Adrenal gland (tissue), 12 donors: Measurements from ENCODE around the gene CCDC136. TPM values are rescaled to one million over a fixed set of nuclear protein-coding genes. Genes with fewer than 3 reads are reported as not detected.
A peak's percentile ranks its signal among the peaks of the same experiment; 100 is the strongest.

Experiments used
- DNase-seq, 7 donors: peaks; one replicate each; pipeline ENCODE4 v3.0.0-alpha.2; 2019 to 2020
- H3K27ac ChIP-seq, 5 donors: fragments of 200-600 bp; sonication (generic) in 4 of 5; 1 replicate in 3 of 5; 2 replicates in 2 of 5; pipeline versions ENCODE4 v1.5.1 to v1.8.0; 2016 to 2020; ENCODE audit warnings: mild to moderate bottlenecking in 1 of 5
- H3K27me3 ChIP-seq: fragments of 200-600 bp; 2 replicates; pipeline ENCODE4 v1.8.0; 2021
- H3K36me3 ChIP-seq, 2 donors: fragments of 200-600 bp; replicated peaks in 1 of 2; 1 replicate in 1 of 2; 2 replicates in 1 of 2; pipeline versions ENCODE4 v1.5.1 to v1.8.0; 2018 to 2022
- H3K4me1 ChIP-seq, 2 donors: fragments of 200-600 bp; replicated peaks in 1 of 2; 1 replicate in 1 of 2; 2 replicates in 1 of 2; pipeline versions ENCODE4 v1.5.1 to v1.8.0; 2018 to 2021
- H3K4me3 ChIP-seq, 4 donors: fragments of 200-600 bp; sonication (generic) in 3 of 4; one replicate each; pipeline ENCODE4 v1.5.1; 2016 to 2018
- H3K9me3 ChIP-seq, 3 donors: fragments of 200-600 bp; sonication (generic) in 1 of 3; replicated peaks in 1 of 3; 1 replicate in 2 of 3; 2 replicates in 1 of 3; pipeline versions ENCODE4 v1.5.1 to v1.8.0; 2016 to 2021
- CTCF ChIP-seq, 6 experiments: fragments of 450-650 bp in 4 of 6; fragments of 200-600 bp in 2 of 6; sonication (generic) in 1 of 6; IDR thresholded peaks; 1 replicate in 5 of 6; 2 replicates in 1 of 6; pipeline versions ENCODE4 v1.5.1 to v1.8.0; 2016 to 2021; ENCODE audit warnings: antibody characterized with exemption in 6 of 6, mild to moderate bottlenecking in 2 of 6, moderate library complexity in 1 of 6
- POLR2A ChIP-seq, 2 donors: fragments of 450-650 bp; IDR thresholded peaks; one replicate each; pipeline ENCODE4 v1.6.1; 2017; ENCODE audit warnings: antibody characterized with exemption in 2 of 2, mild to moderate bottlenecking in 2 of 2, moderate library complexity in 1 of 2
- WGBS, 4 donors: extraction: QIAGEN DNeasy Blood & Tissue Kit in 2 of 4; methylation state at CpG; one replicate each; pipeline versions ENCODE4 v1.1.5 to v1.1.7; 2013 to 2017; 5-methylcytosine and 5-hydroxymethylcytosine counted together
- intact Hi-C, 2 donors: fragments of 100-400 bp; cut with DNase I; formaldehyde crosslinking; loops; one replicate each; pipeline versions ENCODE4 v1.14.1 to v1.15.0; 2022 to 2023
- polyA plus RNA-seq, 3 donors: library from polyadenylated mRNA; stranded (reverse); fragments of 200-250 nt in 2 of 3; fragments of 350-450 nt in 1 of 3; fragmentation: Illumina TruSeq in 1 of 3; extraction: RNeasy Lipid Tissue Mini Kit (QIAGEN cat#74804) in 1 of 3; gene quantifications; one replicate each; pipeline ENCODE4 v1.2.3, GENCODE V29; 2013 to 2014
- total RNA-seq, 9 donors: library from RNA; depleted of rRNA in 4 of 9; stranded (reverse); fragments of >200 nt in 4 of 9; fragments of 120-200 nt in 1 of 9; fragmentation: NEBNext Ultra II Directional in 1 of 9; extraction: Animal tissue kit (Norgen Biotek cat#: 25700) in 1 of 9; gene quantifications; one replicate each; pipeline versions ENCODE4 v1.1.0 to v1.2.4, GENCODE V29; 2013 to 2023
- donor health status: healthy with polysubstance abuse.
- donor health status: Bipolar disorder and iron deficiency.
- donor health status: DM: yes; HTN: yes; CAD: no.
- donor health status: DM: no; HTN: no; CAD: no.
- donor health status: DM: no; HTN: no; CAD: no.
- donor health status: DM: yes; HTN: yes; CAD: no.

The CCDC136 gene
- total and polyA plus RNA-seq, 12 donors = 0.35 to 10.9 (median 4.0) TPM

- no peak for DNase-seq
- Histone ChIP-seq H3K27me3 (no peaks in the 10 kb centered on the region), H3K36me3 (peaks cover 0 to 5% of the 10 kb centered on the region in 2 donors), H3K9me3 (no peaks in the 10 kb centered on the region), H3K4me1 (peaks cover 0 to 16% of the 10 kb centered on the region in 2 donors), H3K4me3 (no peak overlapping the region), H3K27ac (no peak overlapping the region)
- 56 to 70% (median 61%) methylated on average over 9 to 10 of the region's 10 CpGs for WGBS, 4 donors
- TF ChIP-seq POLR2A (IDR thresholded peaks at IDR 0.05) (no peak), CTCF (IDR thresholded peaks at IDR 0.05) (no peak)
- intact Hi-C loops = no loop called here
These were observed 68.6 kb downstream of the CCDC136 start for GRCh38 chr7:128860158-128861073.

- intact Hi-C loops = no loop called here
- TF ChIP-seq CTCF (IDR thresholded peaks at IDR 0.05) (no peak), POLR2A (IDR thresholded peaks at IDR 0.05) (no peak)
- DNase-seq = no peak
- Histone ChIP-seq H3K27ac (no peak overlapping the region), H3K36me3 (peaks cover 0 to 13% of the 10 kb centered on the region in 2 donors), H3K9me3 (no peaks in the 10 kb centered on the region), H3K27me3 (no peaks in the 10 kb centered on the region), H3K4me3 (peak overlapping the region in 2 of 4 donors; percentile 57 to 69), H3K4me1 (peaks cover 0 to 16% of the 10 kb centered on the region in 2 donors)
- WGBS, 4 donors = 70 to 73% (median 70%) methylated on average over 15 of the region's 15 CpGs
These were observed 70.3 kb downstream of the CCDC136 start for GRCh38 chr7:128861957-128862570.

GRCh38 chr7:128862571-128863432 lies 71.0 kb downstream of the CCDC136 start, which contains the start of gene ATP6V1F:
TSS of gene ATP6V1F (plus strand) at chr7:128862856. CDS start at chr7:128862905, 49 bp downstream.
- Histone ChIP-seq H3K9me3 (no peaks in the 10 kb centered on the region), H3K36me3 (peaks cover 0 to 13% of the 10 kb centered on the region in 2 donors), H3K4me1 (peaks cover 0 to 16% of the 10 kb centered on the region in 2 donors), H3K27me3 (no peaks in the 10 kb centered on the region), H3K27ac (peak within 1 kb of the TSS in 4 of 5 donors; percentile 24 to 91 (median 57)), H3K4me3 (peak within 1 kb of the TSS; percentile 19 to 69 (median 60))
- peak; percentile 97 to 99 (median 98) for DNase-seq
- TF ChIP-seq POLR2A (IDR thresholded peaks at IDR 0.05) = peak in 1 of 2 donors; percentile 79
- TF ChIP-seq CTCF (IDR thresholded peaks at IDR 0.05) = peak in 2 of 6 experiments; percentile 35 to 40
- intact Hi-C loops = no loop called here
- WGBS, 4 donors = 0 to 1% (median 0%) methylated on average over 43 to 65 of the region's 65 CpGs
